Activated naive CD4-positive, alpha-beta T cell treated with anti-CD3 and anti-CD28 coated beads, Interleukin-2, amount 50 U/mL, for 72 hours (primary cell): ENCODE results near the gene MGAT5. TPM values are rescaled to one million over a fixed set of nuclear protein-coding genes. Genes with fewer than 3 reads are reported as not detected.

Experiments used
- ATAC-seq, 2 donors: fragments of 150-1000 bp; cut with Tn5 transposase; 2 replicates each; pipeline ENCODE4 v1.10.0; 2021; ENCODE audit warnings: mild to moderate bottlenecking in 2 of 2, moderate library complexity in 2 of 2
- DNase-seq, 2 donors: peaks; one replicate each; pipeline ENCODE4 v3.0.0; 2021 to 2022; ENCODE audit warnings: low spot score in 2 of 2
- H3K27ac Mint-ChIP-seq, 2 donors: one replicate each; pipeline ENCODE4 v1.8.0; 2022; ENCODE audit warnings: mild to moderate bottlenecking in 2 of 2, mixed read lengths in 2 of 2
- H3K36me3 Mint-ChIP-seq, 2 donors: one replicate each; pipeline ENCODE4 v1.8.0; 2022; ENCODE audit warnings: mixed read lengths in 2 of 2
- H3K9me3 Mint-ChIP-seq, 2 donors: one replicate each; pipeline ENCODE4 v1.8.0; 2022; ENCODE audit warnings: mixed read lengths in 2 of 2
- total RNA-seq, 2 donors: library from RNA; stranded (reverse); gene quantifications; one replicate each; pipeline ENCODE4 v1.2.3, GENCODE V29; 2022

Gene MGAT5
- total RNA-seq, 2 donors from 2014 or later = 11.8 to 13.2 TPM

DNA sequence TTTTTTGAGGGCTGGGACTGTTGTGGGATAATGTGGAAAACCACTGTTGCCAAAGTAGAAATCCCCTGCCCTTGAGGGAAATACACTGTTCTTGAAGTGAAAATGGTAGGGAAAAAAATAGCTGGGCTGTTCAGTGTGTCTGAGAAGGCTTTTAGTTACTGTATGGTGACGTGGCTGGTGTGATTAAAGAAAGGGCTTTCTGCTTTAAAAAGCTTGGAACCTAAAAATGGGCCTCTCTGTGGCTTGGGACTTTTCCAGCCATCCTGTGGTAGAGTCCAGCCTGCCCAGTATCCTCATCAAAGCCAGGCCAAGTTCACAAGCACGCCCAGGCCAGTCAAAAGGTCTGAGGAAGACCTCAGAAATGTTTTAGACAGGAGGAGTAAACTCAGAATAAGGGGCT, 6.8 kb downstream of the MGAT5 start:
- ATAC-seq (no peak), DNase-seq (no peak)
- no peaks in the 10 kb centered on the region for H3K9me3 Mint-ChIP-seq
- peaks cover 0 to 6% of the 10 kb centered on the region in 2 donors for H3K36me3 Mint-ChIP-seq
- peak overlapping the region in 1 of 2 donors; percentile 32 for H3K27ac Mint-ChIP-seq

GRCh38 chr2:134261398-134262131, 7.7 kb downstream of the MGAT5 start:
- no peaks in the 10 kb centered on the region for H3K9me3 Mint-ChIP-seq
- H3K36me3 Mint-ChIP-seq = peaks cover 0 to 6% of the 10 kb centered on the region in 2 donors
- ATAC-seq (peak; percentile 62 to 79), DNase-seq (no peak)
- peak overlapping the region; percentile 32 to 55 for H3K27ac Mint-ChIP-seq

- peaks cover 0 to 6% of the 10 kb centered on the region in 2 donors for H3K36me3 Mint-ChIP-seq
- DNase-seq = no peak
- ATAC-seq = no peak
- no peaks in the 10 kb centered on the region for H3K9me3 Mint-ChIP-seq
- no peak overlapping the region for H3K27ac Mint-ChIP-seq
Measured at GRCh38 chr2:134262684-134263083, 8.8 kb downstream of the MGAT5 start.

- no peak for ATAC-seq
- Mint-ChIP-seq H3K36me3 (peaks cover 0 to 4% of the 10 kb centered on the region in 2 donors), H3K27ac (no peak overlapping the region), H3K9me3 (no peaks in the 10 kb centered on the region)
- DNase-seq = no peak
Measured at GRCh38 chr2:134268265-134268664, 14.4 kb downstream of the MGAT5 start.

GRCh38 chr2:134269230-134269629, 15.4 kb downstream of the MGAT5 start:
- Mint-ChIP-seq H3K36me3 (peaks cover 0 to 4% of the 10 kb centered on the region in 2 donors), H3K9me3 (no peaks in the 10 kb centered on the region), H3K27ac (no peak overlapping the region)
- DNase-seq = no peak
- ATAC-seq = no peak

DNA sequence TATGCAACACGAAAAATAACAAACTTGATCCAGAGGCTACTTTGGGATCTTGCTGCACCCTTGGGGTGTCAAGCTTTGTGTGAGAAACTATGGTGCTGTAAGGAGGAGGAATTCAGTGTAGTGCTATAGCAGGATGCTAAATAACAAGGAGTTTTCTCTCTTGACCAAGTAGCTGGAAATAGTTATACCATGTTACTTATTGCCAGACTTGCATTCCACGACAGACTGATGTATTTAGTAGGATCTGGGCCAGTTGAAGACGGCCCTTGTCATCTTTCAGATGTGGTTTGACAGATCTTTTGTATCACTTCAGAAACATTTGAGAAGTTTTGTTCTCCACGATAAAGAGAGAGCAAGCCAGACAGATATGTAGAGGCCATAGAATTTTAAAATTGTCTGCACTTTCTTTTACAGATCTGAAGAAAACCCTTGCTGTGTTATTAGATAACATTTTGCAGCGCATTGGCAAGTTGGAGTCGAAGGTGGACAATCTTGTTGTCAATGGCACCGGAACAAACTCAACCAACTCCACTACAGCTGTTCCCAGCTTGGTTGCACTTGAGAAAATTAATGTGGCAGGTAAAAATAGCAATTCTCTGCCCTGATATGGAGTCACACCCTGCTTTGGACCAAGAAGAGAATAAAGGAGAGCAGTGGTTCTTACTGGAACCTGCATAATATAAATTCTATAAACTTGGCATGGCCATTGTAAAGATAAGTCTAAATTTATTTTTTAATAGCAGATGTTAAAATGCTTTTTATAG, 16.3 kb downstream of the MGAT5 start:
- H3K9me3 Mint-ChIP-seq = no peaks in the 10 kb centered on the region
- ATAC-seq (no peak), DNase-seq (no peak)
- no peak overlapping the region for H3K27ac Mint-ChIP-seq
- H3K36me3 Mint-ChIP-seq = peaks cover 0 to 4% of the 10 kb centered on the region in 2 donors

DNA sequence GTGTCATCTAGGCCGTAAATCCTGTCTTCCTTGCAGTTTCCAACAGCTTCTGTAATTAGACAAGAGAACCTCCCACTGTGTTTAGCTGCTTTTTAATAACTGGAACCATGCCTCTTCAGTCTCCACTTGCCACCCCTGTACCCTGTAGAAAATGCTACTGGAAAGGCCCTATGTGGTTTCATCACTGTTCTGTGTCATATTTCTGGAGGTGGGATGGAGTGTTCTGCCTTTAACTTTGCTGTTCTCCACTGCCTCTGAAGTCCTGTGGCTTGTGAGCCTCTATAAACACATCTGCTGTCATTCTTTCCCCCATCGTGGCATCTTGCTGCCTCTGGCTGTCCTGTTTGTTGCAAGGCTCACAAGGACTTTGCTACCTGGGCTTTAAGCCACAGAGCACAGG, 17.9 kb downstream of the MGAT5 start:
- Mint-ChIP-seq H3K9me3 (no peaks in the 10 kb centered on the region), H3K36me3 (peaks cover 4 to 6% of the 10 kb centered on the region in 2 donors), H3K27ac (peak overlapping the region in 1 of 2 donors; percentile 39)
- ATAC-seq (peak; percentile 40 to 93), DNase-seq (no peak)

DNA sequence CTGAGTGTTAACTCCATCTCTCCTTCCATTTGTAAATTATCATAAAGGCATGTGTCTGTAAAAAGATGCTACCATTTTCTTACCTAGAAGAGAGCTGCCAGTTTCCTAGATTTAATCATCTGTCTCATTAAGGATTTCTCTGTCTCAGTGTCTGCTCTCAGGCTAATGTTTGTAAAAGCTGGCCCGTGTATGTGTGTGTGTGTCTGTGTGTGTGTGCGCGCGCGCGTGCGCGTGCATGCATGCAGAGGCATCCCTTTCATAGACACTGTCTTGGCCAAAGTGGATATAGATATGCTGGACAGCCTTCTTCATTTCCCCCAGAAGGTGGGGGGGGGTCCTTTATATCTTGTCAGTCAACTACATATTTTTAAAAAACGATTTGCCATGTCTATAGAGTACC, 18.9 kb downstream of the MGAT5 start:
- ATAC-seq = no peak
- Mint-ChIP-seq H3K9me3 (no peaks in the 10 kb centered on the region), H3K36me3 (peaks cover 7 to 10% of the 10 kb centered on the region in 2 donors), H3K27ac (no peak overlapping the region)
- DNase-seq = no peak

DNA sequence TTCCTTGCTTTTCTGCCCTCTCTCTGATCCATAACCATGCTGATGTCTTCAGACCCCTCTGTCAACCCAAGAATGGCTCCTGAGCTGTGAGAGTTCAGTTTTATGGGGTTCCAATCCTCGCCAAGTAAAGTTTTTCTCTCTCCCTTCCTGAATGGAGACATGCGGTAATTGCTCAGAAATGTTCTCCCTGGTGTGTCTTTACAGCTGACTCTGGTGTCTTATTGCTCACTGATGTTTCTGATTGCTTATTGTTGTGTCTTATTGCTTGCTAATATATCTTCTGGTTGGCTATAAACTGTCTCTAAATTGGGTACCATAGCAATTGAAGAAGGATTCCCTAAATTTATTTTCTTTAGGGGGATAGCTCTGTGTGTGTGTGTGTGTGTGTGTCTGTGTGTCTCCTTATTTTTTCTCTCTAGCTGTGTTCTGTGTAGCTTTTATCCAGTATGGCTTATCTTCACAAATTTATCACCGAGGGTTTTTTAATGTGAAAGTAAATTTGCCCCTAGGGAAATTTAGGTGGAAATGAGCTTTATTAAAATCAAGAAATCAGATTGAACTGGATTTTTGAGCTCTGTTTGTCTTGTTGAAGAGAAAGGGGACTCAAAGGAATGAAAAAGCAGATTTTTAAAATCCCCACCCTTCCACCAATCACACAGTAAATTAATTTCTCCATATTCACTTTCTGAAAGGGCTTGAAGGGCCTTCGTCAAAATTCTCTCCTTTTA, 19.5 kb downstream of the MGAT5 start:
- Mint-ChIP-seq H3K36me3 (peaks cover 7 to 10% of the 10 kb centered on the region in 2 donors), H3K27ac (no peak overlapping the region), H3K9me3 (no peaks in the 10 kb centered on the region)
- DNase-seq (no peak), ATAC-seq (no peak)

GRCh38 chr2:134274121-134274520, 20.2 kb downstream of the MGAT5 start:
- H3K9me3 Mint-ChIP-seq = no peaks in the 10 kb centered on the region
- DNase-seq (no peak), ATAC-seq (no peak)
- no peak overlapping the region for H3K27ac Mint-ChIP-seq
- H3K36me3 Mint-ChIP-seq = peaks cover 7 to 10% of the 10 kb centered on the region in 2 donors

DNA sequence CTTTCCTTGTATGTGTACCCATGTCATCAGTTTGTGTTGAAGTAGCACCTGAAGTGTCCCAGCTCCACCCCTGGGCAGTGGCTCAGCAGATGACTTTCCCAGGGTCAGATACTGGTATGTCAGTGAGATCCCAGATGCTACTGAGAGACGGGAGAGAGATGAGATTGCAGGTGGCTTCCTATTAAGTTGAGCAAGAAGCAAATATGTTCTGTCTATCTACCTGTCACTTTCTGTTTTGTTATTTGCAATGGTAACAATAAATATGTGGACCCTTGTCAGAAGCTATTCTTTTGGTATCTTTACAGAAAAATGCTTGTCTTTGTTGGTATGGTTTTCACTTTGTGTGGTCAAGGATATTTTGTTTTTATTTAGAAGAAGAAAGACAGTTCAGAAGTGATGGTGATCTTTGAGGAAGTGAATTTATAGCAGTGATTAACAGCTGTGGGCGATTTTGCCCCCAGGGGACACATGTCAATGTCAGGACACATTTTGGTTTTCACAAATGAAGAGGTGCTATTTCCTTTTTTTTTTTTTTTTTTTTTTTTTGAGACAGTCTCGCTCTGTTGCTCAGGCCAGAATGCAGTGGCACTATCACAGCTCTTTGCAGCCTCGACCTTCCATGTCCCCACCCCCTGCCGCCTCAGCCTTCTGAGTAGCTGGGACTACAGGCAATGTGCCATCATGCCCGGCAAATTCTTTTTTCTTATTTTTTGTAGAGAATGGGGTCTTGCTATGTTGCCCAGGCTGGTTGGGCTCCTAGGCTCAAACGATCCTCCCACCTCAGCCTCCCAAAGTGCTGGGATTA, 21.4 kb downstream of the MGAT5 start:
- ATAC-seq = no peak
- DNase-seq = no peak
- H3K9me3 Mint-ChIP-seq = no peaks in the 10 kb centered on the region
- H3K36me3 Mint-ChIP-seq = peaks cover 7 to 8% of the 10 kb centered on the region in 2 donors
- H3K27ac Mint-ChIP-seq = no peak overlapping the region

GRCh38 chr2:134276381-134277172, 22.7 kb downstream of the MGAT5 start:
- Mint-ChIP-seq H3K27ac (no peak overlapping the region), H3K36me3 (peaks cover 7% of the 10 kb centered on the region in 2 donors), H3K9me3 (no peaks in the 10 kb centered on the region)
- no peak for ATAC-seq
- no peak for DNase-seq

- DNase-seq (no peak), ATAC-seq (peak in 1 of 2 donors; percentile 26)
- Mint-ChIP-seq H3K27ac (no peak overlapping the region), H3K36me3 (peaks cover 7% of the 10 kb centered on the region in 2 donors), H3K9me3 (no peaks in the 10 kb centered on the region)
Measured at GRCh38 chr2:134277223-134277622, 23.4 kb downstream of the MGAT5 start.

- ATAC-seq = no peak
Measured at GRCh38 chr2:134278553-134278952, 24.7 kb downstream of the MGAT5 start.

DNA sequence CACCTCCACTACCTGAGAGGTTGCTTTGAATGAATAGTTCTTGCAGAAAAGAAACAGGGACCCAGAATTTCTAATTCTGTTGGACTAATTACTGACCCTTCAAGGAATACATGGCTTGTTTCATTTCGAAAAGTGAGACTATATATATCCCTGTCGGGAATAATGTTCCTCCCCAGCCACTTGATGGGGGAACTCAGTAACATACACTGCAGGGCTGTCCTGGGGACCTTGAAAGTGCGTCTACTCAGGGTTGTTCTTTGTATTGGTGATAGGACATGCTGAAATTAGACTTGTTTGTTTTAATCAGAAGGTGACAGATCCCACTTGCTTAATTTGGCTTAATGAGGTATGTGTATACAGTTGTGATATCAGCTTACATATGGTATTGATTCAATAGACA, 25.5 kb downstream of the MGAT5 start:
- peaks cover 7% of the 10 kb centered on the region in 2 donors for H3K36me3 Mint-ChIP-seq
- H3K27ac Mint-ChIP-seq = no peak overlapping the region
- no peak for ATAC-seq
- DNase-seq = no peak
- H3K9me3 Mint-ChIP-seq = no peaks in the 10 kb centered on the region

More at GRCh38 chr2:134278553-134278952, 24.7 kb downstream of the MGAT5 start:
- DNase-seq = no peak
- no peaks in the 10 kb centered on the region for H3K9me3 Mint-ChIP-seq
- H3K27ac Mint-ChIP-seq = no peak overlapping the region
- peaks cover 7% of the 10 kb centered on the region in 2 donors for H3K36me3 Mint-ChIP-seq

- DNase-seq = no peak
- peaks cover 7% of the 10 kb centered on the region in 2 donors for H3K36me3 Mint-ChIP-seq
Measured at GRCh38 chr2:134280231-134280630, 26.4 kb downstream of the MGAT5 start.

More at GRCh38 chr2:134280231-134280630, 26.4 kb downstream of the MGAT5 start:
- no peak for ATAC-seq
- Mint-ChIP-seq H3K9me3 (no peaks in the 10 kb centered on the region), H3K27ac (no peak overlapping the region)
